ENCODE data around the gene GBX2. TPM values are rescaled to one million over a fixed set of nuclear protein-coding genes. Genes with fewer than 3 reads are reported as not detected.

The GBX2 gene
- total and polyA plus RNA-seq, 2 of the 13 experiments (the other 11 are each of a cell fraction or from before 2014, with no cell fraction given), result not detected

GRCh38 chr2:236167297-236168109 is 683 bp downstream of the GBX2 start (continued):
- TF ChIP-seq, protein P1, sequence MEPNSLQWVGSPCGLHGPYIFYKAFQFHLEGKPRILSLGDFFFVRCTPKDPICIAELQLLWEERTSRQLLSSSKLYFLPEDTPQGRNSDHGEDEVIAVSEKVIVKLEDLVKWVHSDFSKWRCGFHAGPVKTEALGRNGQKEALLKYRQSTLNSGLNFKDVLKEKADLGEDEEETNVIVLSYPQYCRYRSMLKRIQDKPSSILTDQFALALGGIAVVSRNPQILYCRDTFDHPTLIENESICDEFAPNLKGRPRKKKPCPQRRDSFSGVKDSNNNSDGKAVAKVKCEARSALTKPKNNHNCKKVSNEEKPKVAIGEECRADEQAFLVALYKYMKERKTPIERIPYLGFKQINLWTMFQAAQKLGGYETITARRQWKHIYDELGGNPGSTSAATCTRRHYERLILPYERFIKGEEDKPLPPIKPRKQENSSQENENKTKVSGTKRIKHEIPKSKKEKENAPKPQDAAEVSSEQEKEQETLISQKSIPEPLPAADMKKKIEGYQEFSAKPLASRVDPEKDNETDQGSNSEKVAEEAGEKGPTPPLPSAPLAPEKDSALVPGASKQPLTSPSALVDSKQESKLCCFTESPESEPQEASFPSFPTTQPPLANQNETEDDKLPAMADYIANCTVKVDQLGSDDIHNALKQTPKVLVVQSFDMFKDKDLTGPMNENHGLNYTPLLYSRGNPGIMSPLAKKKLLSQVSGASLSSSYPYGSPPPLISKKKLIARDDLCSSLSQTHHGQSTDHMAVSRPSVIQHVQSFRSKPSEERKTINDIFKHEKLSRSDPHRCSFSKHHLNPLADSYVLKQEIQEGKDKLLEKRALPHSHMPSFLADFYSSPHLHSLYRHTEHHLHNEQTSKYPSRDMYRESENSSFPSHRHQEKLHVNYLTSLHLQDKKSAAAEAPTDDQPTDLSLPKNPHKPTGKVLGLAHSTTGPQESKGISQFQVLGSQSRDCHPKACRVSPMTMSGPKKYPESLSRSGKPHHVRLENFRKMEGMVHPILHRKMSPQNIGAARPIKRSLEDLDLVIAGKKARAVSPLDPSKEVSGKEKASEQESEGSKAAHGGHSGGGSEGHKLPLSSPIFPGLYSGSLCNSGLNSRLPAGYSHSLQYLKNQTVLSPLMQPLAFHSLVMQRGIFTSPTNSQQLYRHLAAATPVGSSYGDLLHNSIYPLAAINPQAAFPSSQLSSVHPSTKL (CRISPR knock-in tag; IDR thresholded peaks at IDR 0.05), result 0 out of 2 replicates have a peak, but pooled peaks have one; percentile 16
- TF ChIP-seq ZNF558 (CRISPR knock-in tag; IDR thresholded peaks at IDR 0.05; ENCODE audit: borderline replicate concordance) (no peak), ZBTB40 (IDR thresholded peaks at IDR 0.05) (no peak), ZBTB40 (CRISPR knock-in tag; IDR thresholded peaks at IDR 0.05) (no peak), ZBTB37 (CRISPR knock-in tag; IDR thresholded peaks at IDR 0.05) (no peak), ZNF382 (CRISPR knock-in tag; IDR thresholded peaks at IDR 0.05; ENCODE audit: borderline replicate concordance) (no peak), ZNF383 (CRISPR knock-in tag; IDR thresholded peaks at IDR 0.05; ENCODE audit: borderline replicate concordance) (no peak), HNRNPLL (IDR thresholded peaks at IDR 0.05; ENCODE audit: low read depth, low read length, poor library complexity, severe bottlenecking) (peak; percentile 78), GMEB2 (CRISPR knock-in tag; IDR thresholded peaks at IDR 0.05; ENCODE audit: low read depth) (no peak)
- TF ChIP-seq, protein P2, sequence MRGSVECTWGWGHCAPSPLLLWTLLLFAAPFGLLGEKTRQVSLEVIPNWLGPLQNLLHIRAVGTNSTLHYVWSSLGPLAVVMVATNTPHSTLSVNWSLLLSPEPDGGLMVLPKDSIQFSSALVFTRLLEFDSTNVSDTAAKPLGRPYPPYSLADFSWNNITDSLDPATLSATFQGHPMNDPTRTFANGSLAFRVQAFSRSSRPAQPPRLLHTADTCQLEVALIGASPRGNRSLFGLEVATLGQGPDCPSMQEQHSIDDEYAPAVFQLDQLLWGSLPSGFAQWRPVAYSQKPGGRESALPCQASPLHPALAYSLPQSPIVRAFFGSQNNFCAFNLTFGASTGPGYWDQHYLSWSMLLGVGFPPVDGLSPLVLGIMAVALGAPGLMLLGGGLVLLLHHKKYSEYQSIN (CRISPR knock-in tag; IDR thresholded peaks at IDR 0.05; ENCODE audit: borderline replicate concordance), result no peak
